ENCODE data around the gene HMCN1. TPM values are rescaled to one million over a fixed set of nuclear protein-coding genes. Genes with fewer than 3 reads are reported as not detected.

HMCN1 gene
- total RNA-seq, 2 donors from 2014 or later: 1.3 to 3.7 TPM

DNA sequence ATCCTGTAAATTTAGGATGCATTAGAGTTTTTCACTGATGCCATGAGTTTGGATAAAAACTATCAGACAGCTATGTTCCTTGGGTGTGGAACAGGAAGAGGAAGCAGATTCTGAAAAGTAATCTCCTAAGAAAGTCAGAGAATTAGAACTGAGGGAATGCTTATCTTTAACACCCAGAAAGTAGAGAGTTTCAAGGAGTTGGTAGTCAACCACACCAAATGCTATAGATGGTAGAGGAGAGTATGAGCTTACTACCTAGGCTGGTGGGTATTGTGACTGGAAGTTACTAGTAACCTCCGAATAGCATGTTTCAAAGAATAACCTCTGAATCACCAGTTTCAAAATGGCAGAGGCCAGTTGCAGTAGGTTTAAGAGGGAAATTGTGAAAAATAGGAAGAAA is 288.0 kb downstream of the HMCN1 start:
- H3K36me3 ChIP-seq: no peaks in the 10 kb centered on the region
- TF ChIP-seq, protein P1, sequence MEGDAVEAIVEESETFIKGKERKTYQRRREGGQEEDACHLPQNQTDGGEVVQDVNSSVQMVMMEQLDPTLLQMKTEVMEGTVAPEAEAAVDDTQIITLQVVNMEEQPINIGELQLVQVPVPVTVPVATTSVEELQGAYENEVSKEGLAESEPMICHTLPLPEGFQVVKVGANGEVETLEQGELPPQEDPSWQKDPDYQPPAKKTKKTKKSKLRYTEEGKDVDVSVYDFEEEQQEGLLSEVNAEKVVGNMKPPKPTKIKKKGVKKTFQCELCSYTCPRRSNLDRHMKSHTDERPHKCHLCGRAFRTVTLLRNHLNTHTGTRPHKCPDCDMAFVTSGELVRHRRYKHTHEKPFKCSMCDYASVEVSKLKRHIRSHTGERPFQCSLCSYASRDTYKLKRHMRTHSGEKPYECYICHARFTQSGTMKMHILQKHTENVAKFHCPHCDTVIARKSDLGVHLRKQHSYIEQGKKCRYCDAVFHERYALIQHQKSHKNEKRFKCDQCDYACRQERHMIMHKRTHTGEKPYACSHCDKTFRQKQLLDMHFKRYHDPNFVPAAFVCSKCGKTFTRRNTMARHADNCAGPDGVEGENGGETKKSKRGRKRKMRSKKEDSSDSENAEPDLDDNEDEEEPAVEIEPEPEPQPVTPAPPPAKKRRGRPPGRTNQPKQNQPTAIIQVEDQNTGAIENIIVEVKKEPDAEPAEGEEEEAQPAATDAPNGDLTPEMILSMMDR (IDR thresholded peaks at IDR 0.05): no peak
- DNase-seq: no peak
- intact Hi-C loops (cut with DNase I): no loop called here
- H3K27ac ChIP-seq: no peak overlapping the region
- no peaks in the 10 kb centered on the region for H3K4me1 ChIP-seq
- H3K27me3 ChIP-seq: no peaks in the 10 kb centered on the region
- H3K4me3 ChIP-seq: no peak overlapping the region
- no peak overlapping the region for H3K9ac ChIP-seq (ENCODE audit: low read depth in 2 of 2, low read length in 2 of 2)
- no peaks in the 10 kb centered on the region for H3K9me3 ChIP-seq

DNA sequence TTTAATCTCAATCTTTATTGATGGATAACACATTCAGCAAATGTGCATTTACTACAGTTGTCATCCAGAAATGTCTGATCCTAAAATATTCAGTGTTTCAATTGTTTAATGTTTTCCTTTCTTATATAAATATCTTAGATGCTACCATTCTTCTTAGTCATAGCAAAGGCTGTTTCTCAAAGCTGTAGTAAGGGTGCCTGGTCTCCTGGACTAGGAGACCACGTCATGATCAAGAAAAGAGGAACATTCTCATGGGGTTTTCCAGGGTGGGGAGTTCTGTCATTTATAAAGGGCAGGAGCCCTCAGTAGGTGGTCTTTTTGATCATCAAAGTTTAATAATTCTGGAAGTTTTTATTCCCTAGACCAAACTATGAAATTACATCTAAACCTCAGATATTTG is 292.8 kb downstream of the HMCN1 start:
- Histone ChIP-seq H3K27ac (no peak overlapping the region), H3K27me3 (no peaks in the 10 kb centered on the region), H3K9ac (ENCODE audit: low read depth in 2 of 2, low read length in 2 of 2) (no peak overlapping the region), H3K9me3 (no peaks in the 10 kb centered on the region), H3K4me1 (no peaks in the 10 kb centered on the region), H3K36me3 (no peaks in the 10 kb centered on the region), H3K4me3 (no peak overlapping the region)
- TF ChIP-seq, protein P1 (IDR thresholded peaks at IDR 0.05): no peak
- intact Hi-C loops (cut with DNase I): no loop called here
- no peak for DNase-seq

DNA sequence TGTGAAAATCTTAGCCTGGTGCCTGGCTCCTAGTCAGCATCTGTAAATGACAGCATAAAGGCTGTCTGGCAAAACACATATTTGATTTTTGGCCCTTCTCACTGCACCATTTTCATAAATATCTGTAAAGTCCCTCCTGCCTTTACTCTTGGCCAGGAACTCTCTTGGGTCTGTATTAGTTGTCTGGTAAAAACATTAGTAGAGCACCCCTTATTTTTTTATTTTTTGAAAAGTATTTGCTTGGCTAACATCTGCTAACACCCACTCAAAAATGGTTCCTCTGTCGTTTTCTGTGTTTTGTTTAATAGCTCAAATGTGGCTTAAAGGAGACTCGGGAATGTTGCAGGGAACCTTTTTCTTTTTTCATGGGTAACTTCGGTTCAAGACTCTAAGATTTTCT is 293.4 kb downstream of the HMCN1 start:
- Histone ChIP-seq H3K27ac (no peak overlapping the region), H3K9ac (ENCODE audit: low read depth in 2 of 2, low read length in 2 of 2) (no peak overlapping the region), H3K4me1 (no peaks in the 10 kb centered on the region), H3K9me3 (no peaks in the 10 kb centered on the region), H3K36me3 (no peaks in the 10 kb centered on the region), H3K4me3 (no peak overlapping the region), H3K27me3 (no peaks in the 10 kb centered on the region)
- intact Hi-C loops (cut with DNase I): no loop called here
- TF ChIP-seq, protein P1 (IDR thresholded peaks at IDR 0.05): no peak
- no peak for DNase-seq

DNA sequence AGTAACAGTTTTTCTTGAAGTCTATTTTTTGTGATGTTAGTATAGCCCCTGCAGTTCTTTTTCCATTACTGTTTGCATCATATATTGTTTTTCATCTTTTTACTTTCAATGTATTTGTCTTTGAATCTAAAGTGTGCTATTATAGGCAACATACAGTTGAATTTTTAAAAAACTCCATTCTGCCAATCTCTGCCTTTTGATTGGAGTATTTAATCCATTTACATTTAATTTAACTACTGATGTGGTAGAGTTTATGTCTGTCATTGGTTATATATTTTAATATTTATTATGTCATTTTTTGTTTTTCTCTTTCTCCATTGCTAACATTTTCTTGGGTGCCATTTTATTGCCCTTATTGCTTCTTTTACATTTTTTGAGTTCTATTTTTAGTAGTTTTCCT is 296.3 kb downstream of the HMCN1 start:
- no peak overlapping the region for H3K27ac ChIP-seq
- intact Hi-C loops (cut with DNase I): no loop called here
- no peak overlapping the region for H3K4me3 ChIP-seq
- DNase-seq: no peak
- H3K36me3 ChIP-seq: no peaks in the 10 kb centered on the region
- H3K9me3 ChIP-seq: no peaks in the 10 kb centered on the region
- H3K27me3 ChIP-seq: no peaks in the 10 kb centered on the region
- H3K4me1 ChIP-seq: no peaks in the 10 kb centered on the region
- no peak overlapping the region for H3K9ac ChIP-seq (ENCODE audit: low read depth in 2 of 2, low read length in 2 of 2)
- TF ChIP-seq, protein P1 (IDR thresholded peaks at IDR 0.05): no peak

DNA sequence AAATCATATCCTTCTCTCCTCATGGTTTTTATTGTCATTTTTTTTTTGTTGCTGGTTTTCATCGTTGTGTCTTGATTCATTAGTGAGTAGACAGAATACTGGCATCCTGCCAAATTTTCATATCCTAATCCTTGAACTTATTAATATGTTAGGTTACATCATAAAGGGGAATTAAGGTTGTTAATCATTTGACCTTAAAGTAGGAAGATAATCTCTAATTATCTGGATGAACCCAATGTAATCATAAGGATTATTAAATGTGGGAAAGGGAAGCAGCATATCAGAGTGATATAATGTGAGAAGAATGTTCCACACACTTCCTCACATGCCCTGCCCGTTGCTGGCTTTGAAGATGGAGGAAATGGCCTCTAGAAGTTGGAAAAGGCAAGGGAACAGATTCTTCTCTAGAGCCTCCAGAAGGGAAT is 299.7 kb downstream of the HMCN1 start:
- Histone ChIP-seq H3K27me3 (no peaks in the 10 kb centered on the region), H3K27ac (no peak overlapping the region), H3K9ac (ENCODE audit: low read depth in 2 of 2, low read length in 2 of 2) (no peak overlapping the region), H3K36me3 (no peaks in the 10 kb centered on the region), H3K4me1 (no peaks in the 10 kb centered on the region), H3K4me3 (no peak overlapping the region), H3K9me3 (no peaks in the 10 kb centered on the region)
- TF ChIP-seq, protein P1 (IDR thresholded peaks at IDR 0.05): no peak
- intact Hi-C loops (cut with DNase I): no loop called here
- no peak for DNase-seq

DNA sequence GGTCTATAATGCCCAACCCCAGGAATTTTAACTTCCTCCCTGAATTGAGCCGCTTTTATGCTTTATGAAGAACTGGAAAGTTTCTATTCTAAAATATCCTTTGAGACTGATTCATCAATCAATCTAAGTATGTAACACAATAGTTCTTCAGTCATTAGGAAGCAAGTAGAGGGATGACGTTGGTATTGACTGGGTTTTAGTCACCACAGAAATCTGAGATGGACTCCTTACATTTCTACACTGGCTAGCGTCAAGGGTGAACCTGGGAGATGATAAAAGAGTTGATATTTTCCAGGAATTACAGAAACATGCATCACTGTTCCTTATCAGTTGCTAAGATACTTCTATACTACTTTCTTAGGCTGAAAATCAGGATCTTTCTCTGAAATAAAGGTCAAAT is 308.0 kb downstream of the HMCN1 start:
- Histone ChIP-seq H3K9me3 (no peaks in the 10 kb centered on the region), H3K27ac (no peak overlapping the region), H3K27me3 (no peaks in the 10 kb centered on the region), H3K9ac (ENCODE audit: low read depth in 2 of 2, low read length in 2 of 2) (no peak overlapping the region), H3K4me1 (no peaks in the 10 kb centered on the region), H3K4me3 (no peak overlapping the region), H3K36me3 (no peaks in the 10 kb centered on the region)
- intact Hi-C loops (cut with DNase I): no loop called here
- no peak for DNase-seq
- TF ChIP-seq, protein P1 (IDR thresholded peaks at IDR 0.05): no peak

All from colonic mucosa (tissue), 4 donors.